Measurements from ENCODE around the gene APOBEC4.
A peak's percentile ranks its signal among the peaks of the same experiment; 100 is the strongest.
"Not testable (repeated sequence)": the region's sequence is repeated elsewhere in the genome, so short reads cannot be mapped to it uniquely, and the experiment has no call there.

Gene APOBEC4

GRCh38 chr1:183652547-183653461, at the start of gene APOBEC4:
APOBEC4 (minus strand) TSS chr1:183653316; CDS start chr1:183648781, 4,535 bp downstream.
- DNase-seq, result peak in 10 of 56 donors; percentile 4 to 36 (median 19)

GRCh38 chr1:183702813-183703198, 49.7 kb upstream of the APOBEC4 start:
- DNase-seq, result no peak

- DNase-seq, result no peak
These were observed 49.1 kb upstream of the APOBEC4 start for GRCh38 chr1:183702087-183702812.

GRCh38 chr1:183699616-183700160, 46.6 kb upstream of the APOBEC4 start:
- no peak for DNase-seq

GRCh38 chr1:183697814-183698590, 44.9 kb upstream of the APOBEC4 start:
- DNase-seq, result no peak

- DNase-seq, result no peak
These were observed 43.9 kb upstream of the APOBEC4 start for GRCh38 chr1:183696981-183697380.

GRCh38 chr1:183694755-183695154, 41.6 kb upstream of the APOBEC4 start:
- DNase-seq, result no peak

- DNase-seq, result no peak
These were observed 41.0 kb upstream of the APOBEC4 start for GRCh38 chr1:183694066-183694465.

GRCh38 chr1:183693521-183693920, 40.4 kb upstream of the APOBEC4 start:
- no peak for DNase-seq

- DNase-seq, result no peak
These were observed 36.7 kb upstream of the APOBEC4 start for GRCh38 chr1:183689762-183690204.

GRCh38 chr1:183688341-183689060, 35.4 kb upstream of the APOBEC4 start:
- DNase-seq, result no peak

GRCh38 chr1:183687546-183688304, 34.6 kb upstream of the APOBEC4 start:
- DNase-seq, result no peak

- DNase-seq, result no peak
These were observed 33.1 kb upstream of the APOBEC4 start for GRCh38 chr1:183686229-183686628.

- DNase-seq, result no peak
These were observed 32.1 kb upstream of the APOBEC4 start for GRCh38 chr1:183685112-183685713.

GRCh38 chr1:183679363-183679762, 26.2 kb upstream of the APOBEC4 start:
- DNase-seq, result not testable (repeated sequence)

- no peak for DNase-seq
These were observed 25.7 kb upstream of the APOBEC4 start for GRCh38 chr1:183678819-183679218.

- DNase-seq, result no peak
These were observed 23.6 kb upstream of the APOBEC4 start for GRCh38 chr1:183676586-183677189.

- DNase-seq, result no peak
These were observed 22.9 kb upstream of the APOBEC4 start for GRCh38 chr1:183675883-183676585.
